GM12874 (cell line): ENCODE data around the gene WAPL.

Experiments used
- TF ChIP-seq, protein P1 (sequence below): IDR thresholded peaks from 2 replicates; pipeline ENCODE4 v1.5.1; 2011; ENCODE audit warnings: low read depth, mild to moderate bottlenecking, control low read depth, low read length, moderate library complexity; ENCODE audit not compliant: insufficient read depth

Gene WAPL

DNA sequence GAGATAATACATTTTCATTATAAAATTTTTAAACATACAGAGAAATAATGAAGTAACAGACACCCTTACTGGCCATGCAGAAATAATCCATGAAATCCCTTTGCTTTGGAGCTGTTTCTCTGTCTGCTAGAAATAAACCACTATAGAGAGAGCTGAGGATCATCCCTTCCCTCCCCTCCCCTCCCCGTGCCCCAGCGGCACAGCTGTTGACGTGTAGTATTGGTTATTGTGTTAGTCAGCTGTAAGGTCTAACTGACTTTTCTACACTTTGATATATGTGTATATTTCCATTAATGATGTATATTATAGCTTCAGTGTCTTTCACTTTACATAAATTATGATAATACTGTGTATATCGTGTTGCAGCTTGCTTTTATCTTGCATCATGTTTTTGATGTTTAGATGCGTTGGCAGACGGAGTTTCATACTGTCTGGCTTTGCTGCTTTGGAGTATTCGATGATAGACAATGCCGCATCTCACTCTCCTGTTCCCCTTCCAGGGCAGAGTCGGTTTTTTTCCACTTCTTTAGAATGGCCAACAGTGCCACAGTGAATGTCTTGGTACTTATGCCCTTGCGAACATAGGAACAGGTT lies 127.6 kb downstream of the WAPL start:
- TF ChIP-seq, protein P1, sequence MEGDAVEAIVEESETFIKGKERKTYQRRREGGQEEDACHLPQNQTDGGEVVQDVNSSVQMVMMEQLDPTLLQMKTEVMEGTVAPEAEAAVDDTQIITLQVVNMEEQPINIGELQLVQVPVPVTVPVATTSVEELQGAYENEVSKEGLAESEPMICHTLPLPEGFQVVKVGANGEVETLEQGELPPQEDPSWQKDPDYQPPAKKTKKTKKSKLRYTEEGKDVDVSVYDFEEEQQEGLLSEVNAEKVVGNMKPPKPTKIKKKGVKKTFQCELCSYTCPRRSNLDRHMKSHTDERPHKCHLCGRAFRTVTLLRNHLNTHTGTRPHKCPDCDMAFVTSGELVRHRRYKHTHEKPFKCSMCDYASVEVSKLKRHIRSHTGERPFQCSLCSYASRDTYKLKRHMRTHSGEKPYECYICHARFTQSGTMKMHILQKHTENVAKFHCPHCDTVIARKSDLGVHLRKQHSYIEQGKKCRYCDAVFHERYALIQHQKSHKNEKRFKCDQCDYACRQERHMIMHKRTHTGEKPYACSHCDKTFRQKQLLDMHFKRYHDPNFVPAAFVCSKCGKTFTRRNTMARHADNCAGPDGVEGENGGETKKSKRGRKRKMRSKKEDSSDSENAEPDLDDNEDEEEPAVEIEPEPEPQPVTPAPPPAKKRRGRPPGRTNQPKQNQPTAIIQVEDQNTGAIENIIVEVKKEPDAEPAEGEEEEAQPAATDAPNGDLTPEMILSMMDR, result no peak

DNA sequence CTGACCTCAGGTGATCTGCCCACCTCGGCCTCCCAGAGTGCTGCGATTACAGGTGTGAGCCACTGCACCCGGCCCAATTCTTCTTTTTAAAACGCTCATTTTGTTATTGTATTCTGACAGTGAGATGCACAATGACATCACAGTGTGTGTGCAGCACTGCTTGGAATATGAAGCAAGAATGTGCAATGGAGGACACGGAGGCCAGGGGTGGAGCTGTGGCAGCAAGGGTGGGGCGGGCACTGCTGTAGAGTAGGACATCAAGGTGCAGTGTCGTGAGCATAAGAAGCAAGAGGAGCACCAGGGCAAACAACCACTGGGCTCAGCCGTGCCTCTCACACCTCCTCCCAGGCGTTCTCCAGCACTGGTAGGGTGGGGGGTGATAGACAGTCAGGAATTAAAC lies 128.2 kb downstream of the WAPL start:
- TF ChIP-seq, protein P1, result no peak

DNA sequence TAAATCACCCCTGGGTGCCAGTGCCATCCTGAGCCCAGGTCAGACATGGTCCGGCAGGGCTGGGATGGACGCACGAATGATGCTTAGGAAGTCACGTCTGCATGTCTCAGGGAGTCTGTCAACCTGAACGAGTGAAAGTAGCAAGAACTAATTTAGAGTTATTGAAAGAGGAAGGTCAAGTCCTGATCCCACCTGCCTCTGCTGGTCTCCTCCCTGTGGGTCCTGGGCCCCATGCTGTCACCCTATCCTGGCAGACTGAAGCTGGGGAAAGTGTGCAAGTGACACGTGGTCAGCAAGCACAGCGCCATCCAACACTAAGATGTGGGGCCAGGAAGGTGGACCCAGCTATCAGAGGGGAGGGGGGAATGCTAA lies 128.9 kb downstream of the WAPL start:
- TF ChIP-seq, protein P1, result no peak

DNA sequence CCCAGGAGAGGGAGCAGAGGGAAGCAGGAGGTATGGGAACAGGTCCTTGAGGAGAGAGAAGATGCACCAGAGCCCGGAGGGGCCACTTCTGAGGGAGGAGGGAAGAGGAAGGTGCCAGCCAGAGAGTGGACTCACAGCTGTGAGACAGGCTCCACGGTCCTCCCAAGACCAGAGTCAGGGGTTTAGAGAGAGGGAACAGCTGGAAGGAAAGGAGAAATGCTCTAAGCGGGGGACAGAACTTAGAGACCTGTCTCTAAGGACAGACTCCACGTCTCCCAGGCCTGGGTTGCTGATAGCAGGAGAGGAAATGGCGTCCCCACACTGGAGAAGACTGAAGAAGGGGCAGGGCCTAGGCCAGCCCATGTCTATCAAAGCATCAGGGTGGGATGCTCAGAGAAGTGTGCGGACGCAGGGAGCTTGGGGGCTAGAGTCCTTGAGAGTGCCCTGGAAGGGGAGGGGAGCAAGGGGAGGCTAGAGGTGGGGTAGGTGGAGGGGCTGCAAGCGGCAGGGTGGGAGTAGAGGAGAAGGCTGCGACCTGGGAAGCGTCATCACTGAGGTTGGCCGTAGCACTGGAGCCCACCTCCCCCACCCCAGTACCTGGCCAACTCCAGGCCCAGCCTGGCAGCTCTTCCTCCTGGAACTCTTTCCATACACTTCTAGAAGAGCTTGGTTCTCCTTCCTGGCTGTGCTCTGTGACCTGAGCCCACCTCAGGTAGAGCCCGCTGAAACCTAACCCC lies 129.4 kb downstream of the WAPL start:
- TF ChIP-seq, protein P1, result no peak

DNA sequence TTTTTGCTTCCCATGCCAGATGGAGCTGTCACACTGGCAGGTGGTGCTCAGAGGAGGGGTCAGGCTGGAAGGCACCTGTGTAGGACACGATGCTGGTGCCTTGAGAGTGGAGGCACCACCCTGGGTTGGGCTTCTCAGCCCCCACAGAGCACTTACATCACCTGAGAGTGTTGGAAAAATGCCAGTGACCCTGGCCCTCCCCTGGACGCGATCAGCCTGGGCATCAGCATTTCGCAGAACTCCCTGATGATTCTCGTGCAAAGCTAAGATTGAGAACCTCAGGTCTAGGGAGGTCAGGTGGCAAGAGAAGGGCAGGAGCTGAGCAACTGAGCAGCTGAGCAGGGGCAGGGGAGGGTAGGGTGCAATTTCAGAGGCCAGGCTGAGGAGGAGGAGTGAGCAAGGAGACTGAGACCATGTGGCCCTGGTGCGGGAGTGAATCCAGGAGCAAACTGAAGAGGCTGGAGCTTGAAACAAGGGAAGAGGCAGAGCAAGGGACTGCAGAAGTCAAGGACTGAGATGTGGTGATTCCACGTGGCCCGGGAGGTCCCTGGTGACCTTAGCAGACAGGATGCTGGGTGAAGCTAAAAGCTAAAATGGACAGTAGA lies 130.3 kb downstream of the WAPL start:
- TF ChIP-seq, protein P1, result no peak

DNA sequence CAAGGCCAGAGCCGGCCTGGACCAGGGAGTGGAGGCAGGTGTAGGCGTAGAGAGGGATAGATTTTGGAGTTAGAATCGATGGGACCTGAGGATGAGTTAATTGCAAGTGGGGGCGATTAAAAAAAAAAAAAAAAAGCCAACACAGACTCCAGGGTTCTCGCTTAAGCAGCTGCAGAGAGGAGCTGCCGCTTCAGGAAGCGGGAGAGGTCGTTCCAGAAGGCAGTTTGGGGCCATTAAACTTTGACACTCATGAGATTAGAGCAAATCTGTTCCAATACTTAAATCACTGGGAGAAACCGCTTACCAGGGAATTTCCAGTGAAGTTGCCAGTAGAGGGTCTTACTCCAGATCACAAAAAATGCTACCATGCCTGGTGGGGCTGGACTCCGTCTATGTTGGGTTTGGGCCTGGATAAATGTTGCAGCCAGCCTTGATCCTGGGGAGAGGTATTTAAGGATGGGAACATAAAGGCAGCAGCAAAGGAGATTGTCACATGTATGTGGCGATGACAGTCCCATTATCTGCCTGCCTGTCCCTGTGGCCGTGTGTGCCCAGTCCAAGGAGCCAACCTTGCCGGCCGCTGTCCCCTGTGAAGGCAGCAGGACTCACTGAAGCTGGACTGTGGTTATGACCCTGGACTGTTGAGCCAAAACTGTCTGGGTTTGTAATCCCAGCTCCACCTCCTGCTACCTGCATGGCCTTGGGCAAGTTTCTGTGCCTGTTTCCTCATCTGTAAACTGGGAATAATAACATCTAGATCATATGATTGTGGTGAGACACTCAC lies 131.1 kb downstream of the WAPL start:
- TF ChIP-seq, protein P1, result no peak
